ENCODE results near the gene CHCHD6. TPM values are rescaled to one million over a fixed set of nuclear protein-coding genes. Genes with fewer than 3 reads are reported as not detected.

CHCHD6 gene
- total RNA-seq, 2 experiments from 2014 or later: 8.7 to 9.3 TPM

- intact Hi-C loops (cut with DNase I, micrococcal nuclease): no loop called here
- CTCF ChIA-PET: no interaction called here
- Mint-ChIP-seq H3K27ac (no peak overlapping the region), H3K9me3 (no peaks in the 10 kb centered on the region), H3K4me1 (ENCODE audit: low read depth) (no peaks in the 10 kb centered on the region), H3K4me3 (no peak overlapping the region), H3K27me3 (no peaks in the 10 kb centered on the region), H3K36me3 (ENCODE audit: low read depth) (peaks cover 42% of the 10 kb centered on the region)
- Histone ChIP-seq H3K27ac (ENCODE audit: low read depth in 1 of 2, low read length in 2 of 2) (no peak overlapping the region), H3K9me3 (ENCODE audit: control insufficient read depth in 1 of 2, insufficient read depth in 1 of 2, low read length in 2 of 2) (no peaks in the 10 kb centered on the region), H3K27me3 (ENCODE audit: control insufficient read depth in 1 of 2, insufficient read depth in 2 of 2, low read length in 2 of 2) (no peaks in the 10 kb centered on the region), H3K4me1 (ENCODE audit: insufficient read depth, low read length) (no peaks in the 10 kb centered on the region), H3K4me3 (ENCODE audit: low read length) (no peak overlapping the region), H3K36me3 (ENCODE audit: insufficient read depth, low read length) (no peaks in the 10 kb centered on the region)
- TF ChIP-seq, protein P1, sequence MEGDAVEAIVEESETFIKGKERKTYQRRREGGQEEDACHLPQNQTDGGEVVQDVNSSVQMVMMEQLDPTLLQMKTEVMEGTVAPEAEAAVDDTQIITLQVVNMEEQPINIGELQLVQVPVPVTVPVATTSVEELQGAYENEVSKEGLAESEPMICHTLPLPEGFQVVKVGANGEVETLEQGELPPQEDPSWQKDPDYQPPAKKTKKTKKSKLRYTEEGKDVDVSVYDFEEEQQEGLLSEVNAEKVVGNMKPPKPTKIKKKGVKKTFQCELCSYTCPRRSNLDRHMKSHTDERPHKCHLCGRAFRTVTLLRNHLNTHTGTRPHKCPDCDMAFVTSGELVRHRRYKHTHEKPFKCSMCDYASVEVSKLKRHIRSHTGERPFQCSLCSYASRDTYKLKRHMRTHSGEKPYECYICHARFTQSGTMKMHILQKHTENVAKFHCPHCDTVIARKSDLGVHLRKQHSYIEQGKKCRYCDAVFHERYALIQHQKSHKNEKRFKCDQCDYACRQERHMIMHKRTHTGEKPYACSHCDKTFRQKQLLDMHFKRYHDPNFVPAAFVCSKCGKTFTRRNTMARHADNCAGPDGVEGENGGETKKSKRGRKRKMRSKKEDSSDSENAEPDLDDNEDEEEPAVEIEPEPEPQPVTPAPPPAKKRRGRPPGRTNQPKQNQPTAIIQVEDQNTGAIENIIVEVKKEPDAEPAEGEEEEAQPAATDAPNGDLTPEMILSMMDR (IDR thresholded peaks at IDR 0.05): no peak
- POLR2A ChIA-PET: no interaction called here
- no peak for DNase-seq
- ATAC-seq (ENCODE audit: poor library complexity): no peak
Observed at GRCh38 chr3:126852511-126852910, 148.5 kb downstream of the CHCHD6 start.

DNA sequence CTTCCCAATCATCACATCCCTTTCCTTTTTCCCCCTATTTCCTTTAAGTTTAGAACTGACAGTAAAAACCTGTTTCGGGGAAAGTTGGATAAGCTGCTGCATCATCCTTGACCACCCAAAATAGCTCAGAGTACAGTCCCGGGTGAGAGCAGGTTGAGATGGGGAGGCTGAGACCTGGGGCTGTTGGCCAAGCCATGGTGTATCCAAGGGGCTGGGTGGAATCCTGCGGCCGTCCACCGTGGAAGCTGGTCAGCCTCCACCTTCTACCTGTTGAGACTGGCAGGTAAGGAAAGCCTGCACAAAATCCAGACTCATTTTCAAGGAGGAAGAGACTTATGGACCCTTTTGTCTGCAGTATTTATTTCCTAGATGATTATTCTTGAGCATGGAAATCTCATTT lies 150.6 kb downstream of the CHCHD6 start:
- no peak overlapping the region for H3K27ac Mint-ChIP-seq
- H3K4me3 Mint-ChIP-seq: no peak overlapping the region
- no peaks in the 10 kb centered on the region for H3K27me3 Mint-ChIP-seq
- TF ChIP-seq, protein P1 (IDR thresholded peaks at IDR 0.05): no peak
- intact Hi-C loops (cut with DNase I, micrococcal nuclease): no loop called here
- ChIA-PET POLR2A (no interaction called here), CTCF (no interaction called here)
- H3K9me3 Mint-ChIP-seq: no peaks in the 10 kb centered on the region
- H3K9me3 ChIP-seq (ENCODE audit: control insufficient read depth in 1 of 2, insufficient read depth in 1 of 2, low read length in 2 of 2): no peaks in the 10 kb centered on the region
- no peak overlapping the region for H3K27ac ChIP-seq (ENCODE audit: low read depth in 1 of 2, low read length in 2 of 2)
- H3K27me3 ChIP-seq (ENCODE audit: control insufficient read depth in 1 of 2, insufficient read depth in 2 of 2, low read length in 2 of 2): no peaks in the 10 kb centered on the region
- no peak for ATAC-seq (ENCODE audit: poor library complexity)
- DNase-seq: no peak
- H3K36me3 Mint-ChIP-seq (ENCODE audit: low read depth): peaks cover 47% of the 10 kb centered on the region
- H3K4me1 Mint-ChIP-seq (ENCODE audit: low read depth): no peaks in the 10 kb centered on the region
- no peak overlapping the region for H3K4me3 ChIP-seq (ENCODE audit: low read length)
- no peaks in the 10 kb centered on the region for H3K36me3 ChIP-seq (ENCODE audit: insufficient read depth, low read length)
- H3K4me1 ChIP-seq (ENCODE audit: insufficient read depth, low read length): no peaks in the 10 kb centered on the region

DNA sequence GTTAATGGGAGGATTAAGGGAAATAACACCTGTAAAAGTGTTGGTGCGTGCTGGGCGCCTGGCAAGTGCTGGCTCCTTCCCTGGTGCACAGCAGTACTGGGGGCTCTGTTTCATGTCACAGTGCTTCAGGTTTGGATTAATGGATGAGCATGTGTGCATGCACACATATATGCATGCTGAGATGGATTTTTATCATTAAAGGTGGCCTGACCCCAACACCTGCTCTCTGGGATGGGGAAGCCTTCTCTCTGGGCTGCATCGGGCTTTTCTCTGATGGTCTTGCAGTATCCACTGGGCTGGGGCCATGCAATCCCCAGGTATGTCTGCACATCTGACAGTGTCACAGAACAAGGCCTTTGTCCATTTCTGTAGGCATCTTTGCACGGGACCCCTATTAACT lies 151.3 kb downstream of the CHCHD6 start:
- no peak overlapping the region for H3K4me3 Mint-ChIP-seq
- no peaks in the 10 kb centered on the region for H3K4me1 ChIP-seq (ENCODE audit: insufficient read depth, low read length)

More for the DNA sequence above, 151.3 kb downstream of the CHCHD6 start:
- DNase-seq: no peak
- intact Hi-C loops (cut with DNase I, micrococcal nuclease): no loop called here
- Mint-ChIP-seq H3K36me3 (ENCODE audit: low read depth) (peaks cover 53% of the 10 kb centered on the region), H3K27ac (no peak overlapping the region), H3K9me3 (no peaks in the 10 kb centered on the region), H3K27me3 (no peaks in the 10 kb centered on the region), H3K4me1 (ENCODE audit: low read depth) (no peaks in the 10 kb centered on the region)
- POLR2A ChIA-PET: no interaction called here
- H3K27ac ChIP-seq (ENCODE audit: low read depth in 1 of 2, low read length in 2 of 2): no peak overlapping the region
- H3K4me3 ChIP-seq (ENCODE audit: low read length): no peak overlapping the region
- H3K9me3 ChIP-seq (ENCODE audit: control insufficient read depth in 1 of 2, insufficient read depth in 1 of 2, low read length in 2 of 2): no peaks in the 10 kb centered on the region
- H3K27me3 ChIP-seq (ENCODE audit: control insufficient read depth in 1 of 2, insufficient read depth in 2 of 2, low read length in 2 of 2): no peaks in the 10 kb centered on the region
- TF ChIP-seq, protein P1 (IDR thresholded peaks at IDR 0.05): no peak
- CTCF ChIA-PET: interaction anchor here (0.6 to 0.8 kb wide), 2 partner anchors 9 to 733 kb away, joined by 3 read pairs; no protein-coding TSS in a partner anchor
- no peak for ATAC-seq (ENCODE audit: poor library complexity)
- no peaks in the 10 kb centered on the region for H3K36me3 ChIP-seq (ENCODE audit: insufficient read depth, low read length)
